WTC11 (cell line): ENCODE data around the gene WSB1. TPM values are rescaled to one million over a fixed set of nuclear protein-coding genes. Genes with fewer than 3 reads are reported as not detected.
A peak's percentile ranks its signal among the peaks of the same experiment; 100 is the strongest.

Source experiments
- ATAC-seq: fragments of 200-7000 bp; cut with Tn5 transposase; 2 replicates; pipeline ENCODE4 v1.10.0; 2021; ENCODE audit warnings: mild to moderate bottlenecking, moderate library complexity
- CTCF ChIA-PET: fragments of 300-600 bp; sonication (Branson Sonifier 250); formaldehyde crosslinking; loops from one replicate; lab custom pipeline; 2021; ENCODE audit warnings: antibody characterized with exemption; lab: Charles Lee
- POLR2A ChIA-PET: fragments of 350-600 bp; sonication (Branson Sonifier 250); formaldehyde crosslinking; loops from one replicate; lab custom pipeline; 2021; ENCODE audit warnings: antibody characterized with exemption; lab: Charles Lee
- DNase-seq: peaks from one replicate; pipeline ENCODE4 v3.0.0; 2021; ENCODE audit warnings: low spot score
- H3K27ac Mint-ChIP-seq: 2 replicates; pipeline ENCODE4 v1.8.0; 2021; ENCODE audit warnings: mixed read lengths
- H3K27me3 Mint-ChIP-seq: 2 replicates; pipeline ENCODE4 v1.8.0; 2021; ENCODE audit warnings: low read depth, mild to moderate bottlenecking, moderate library complexity, mixed read lengths
- H3K36me3 Mint-ChIP-seq: 2 replicates; pipeline ENCODE4 v1.8.0; 2021; ENCODE audit warnings: mixed read lengths
- H3K4me1 Mint-ChIP-seq: 2 replicates; pipeline ENCODE4 v1.8.0; 2022; ENCODE audit warnings: mixed read lengths
- H3K4me3 Mint-ChIP-seq: 2 replicates; pipeline ENCODE4 v1.8.0; 2021; ENCODE audit warnings: mild to moderate bottlenecking, moderate library complexity, mixed read lengths
- H3K9me3 Mint-ChIP-seq: 2 replicates; pipeline ENCODE4 v1.8.0; 2021; ENCODE audit warnings: mixed read lengths
- CREB1 ChIP-seq: sonication (generic); formaldehyde crosslinking; IDR thresholded peaks from 2 replicates; pipeline ENCODE4 v1.8.0; 2023; ENCODE audit warnings: mild to moderate bottlenecking, missing genetic modification reagents
- EMX1 ChIP-seq: fragments of 250-450 bp; sonication (Bioruptor Pico); IDR thresholded peaks from 2 replicates; pipeline ENCODE4 v1.8.0; 2021; ENCODE audit warnings: mild to moderate bottlenecking
- ERG ChIP-seq: fragments of 250-450 bp; sonication (Bioruptor Pico); IDR thresholded peaks from 2 replicates; pipeline ENCODE4 v1.8.0; 2021; ENCODE audit warnings: mild to moderate bottlenecking
- ETV6 ChIP-seq: sonication (generic); formaldehyde crosslinking; IDR thresholded peaks from 2 replicates; pipeline ENCODE4 v1.8.1; 2022; ENCODE audit warnings: mild to moderate bottlenecking, missing genetic modification reagents
- FOXK1 ChIP-seq: sonication (generic); formaldehyde crosslinking; IDR thresholded peaks from 2 replicates; pipeline ENCODE4 v1.8.0; 2022; ENCODE audit warnings: mild to moderate bottlenecking, moderate library complexity, missing genetic modification reagents
- GTF2I ChIP-seq: fragments of 250-450 bp; sonication (Bioruptor Pico); conservative IDR thresholded peaks from 2 replicates; pipeline ENCODE4 v1.4.0; 2021; ENCODE audit warnings: mild to moderate bottlenecking
- MLX ChIP-seq: sonication (generic); formaldehyde crosslinking; IDR thresholded peaks from 2 replicates; pipeline ENCODE4 v1.8.1; 2023; ENCODE audit warnings: mild to moderate bottlenecking, missing genetic modification reagents, moderate library complexity
- NFE2L1 ChIP-seq: sonication (generic); formaldehyde crosslinking; IDR thresholded peaks from 2 replicates; pipeline ENCODE4 v1.8.1; 2023; ENCODE audit warnings: missing genetic modification reagents
- OVOL2 ChIP-seq: fragments of 250-450 bp; sonication (Bioruptor Pico); IDR thresholded peaks from 2 replicates; pipeline ENCODE4 v1.9.0; 2021; ENCODE audit warnings: mild to moderate bottlenecking, borderline replicate concordance
- PREB ChIP-seq: sonication (generic); formaldehyde crosslinking; IDR thresholded peaks from 2 replicates; pipeline ENCODE4 v1.8.1; 2022; ENCODE audit warnings: mild to moderate bottlenecking, missing genetic modification reagents, moderate library complexity, borderline replicate concordance
- RORB ChIP-seq: fragments of 250-450 bp; sonication (Bioruptor Pico); IDR thresholded peaks from 2 replicates; pipeline ENCODE4 v1.9.0; 2021; ENCODE audit warnings: mild to moderate bottlenecking
- SMAD4 ChIP-seq: sonication (generic); formaldehyde crosslinking; IDR thresholded peaks from 2 replicates; pipeline ENCODE4 v1.8.0; 2022; ENCODE audit warnings: mild to moderate bottlenecking, missing genetic modification reagents
- SOX15 ChIP-seq: fragments of 250-450 bp; sonication (Bioruptor Pico); IDR thresholded peaks from 2 replicates; pipeline ENCODE4 v1.9.0; 2021; ENCODE audit warnings: mild to moderate bottlenecking
- USF2 ChIP-seq: sonication (generic); formaldehyde crosslinking; IDR thresholded peaks from 2 replicates; pipeline ENCODE4 v1.8.1; 2023; ENCODE audit warnings: mild to moderate bottlenecking, missing genetic modification reagents, moderate library complexity
- ZBTB43 ChIP-seq: sonication (generic); formaldehyde crosslinking; IDR thresholded peaks from 2 replicates; pipeline ENCODE4 v1.8.1; 2023; ENCODE audit warnings: mild to moderate bottlenecking, missing genetic modification reagents
- ZNF121 ChIP-seq: sonication (generic); formaldehyde crosslinking; IDR thresholded peaks from 2 replicates; pipeline ENCODE4 v1.8.0; 2023; ENCODE audit warnings: missing genetic modification reagents
- ZNF671 ChIP-seq: fragments of 250-450 bp; sonication (Bioruptor Pico); IDR thresholded peaks from 2 replicates; pipeline ENCODE4 v1.8.0; 2021; ENCODE audit warnings: mild to moderate bottlenecking
- total RNA-seq: library from RNA; stranded (reverse); gene quantifications from 3 replicates; pipeline ENCODE4 v1.2.3, GENCODE V29; 2021

Gene WSB1
- total RNA-seq, 1 experiment from 2014 or later: 167 TPM

GRCh38 chr17:27320222-27320560, 26.3 kb downstream of the WSB1 start (continued):
- TF ChIP-seq PREB (CRISPR knock-in tag): no peak
- TF ChIP-seq ZNF671: no peak
- no peak for TF ChIP-seq NFE2L1 (CRISPR knock-in tag)

GRCh38 chr17:27321372-27321771, 27.5 kb downstream of the WSB1 start:
- H3K4me1 Mint-ChIP-seq: peaks cover 11% of the 10 kb centered on the region
- ChIA-PET POLR2A (no interaction called here), CTCF (interaction anchor here (1.1 to 2.1 kb wide), 5 partner anchors 12 to 282 kb away, joined by 3 to 10 read pairs (median 3); no protein-coding TSS in a partner anchor)
- H3K27ac Mint-ChIP-seq: peak overlapping the region; percentile 78; the same call in 1 of the 2 replicates
- peaks cover 22% of the 10 kb centered on the region for H3K36me3 Mint-ChIP-seq
- ATAC-seq (no peak), DNase-seq (no peak)
- H3K27me3 Mint-ChIP-seq: no peaks in the 10 kb centered on the region
- no peak overlapping the region for H3K4me3 Mint-ChIP-seq
- no peaks in the 10 kb centered on the region for H3K9me3 Mint-ChIP-seq
- no peak for TF ChIP-seq ERG
- no peak for TF ChIP-seq SMAD4 (CRISPR knock-in tag)
- TF ChIP-seq USF2 (CRISPR knock-in tag): peak; percentile 37; the same call in 1 of the 2 replicates
- TF ChIP-seq, all 79 proteins: peak for 1

- no peak for DNase-seq
- no peak for TF ChIP-seq EMX1 (CRISPR knock-in tag)
- H3K9me3 Mint-ChIP-seq: no peaks in the 10 kb centered on the region
- POLR2A ChIA-PET: no interaction called here
- H3K4me3 Mint-ChIP-seq: no peak overlapping the region
- no peaks in the 10 kb centered on the region for H3K27me3 Mint-ChIP-seq
- H3K4me1 Mint-ChIP-seq: peaks cover 11% of the 10 kb centered on the region
- peaks cover 15% of the 10 kb centered on the region for H3K36me3 Mint-ChIP-seq
- CTCF ChIA-PET: interaction anchor here (1.1 to 2.5 kb wide), 2 partner anchors 11 to 27 kb away, joined by 4 to 7 read pairs; no protein-coding TSS in a partner anchor
- ATAC-seq: no peak
- H3K27ac Mint-ChIP-seq: no peak overlapping the region
These were observed 28.1 kb downstream of the WSB1 start for GRCh38 chr17:27322026-27322425.

- no peak for ATAC-seq
- TF ChIP-seq ZNF121 (CRISPR knock-in tag) (peak; percentile 82), RORB (no peak)
These were observed 29.0 kb downstream of the WSB1 start for GRCh38 chr17:27322690-27323508.

GRCh38 chr17:27323538-27324215, 29.8 kb downstream of the WSB1 start:
- POLR2A ChIA-PET: no interaction called here
- H3K27me3 Mint-ChIP-seq: no peaks in the 10 kb centered on the region
- no peak overlapping the region for H3K4me3 Mint-ChIP-seq
- ATAC-seq: peak; percentile 75
- 0 out of 2 replicates have a peak overlapping the region, but pooled peaks have one; percentile 17 for H3K27ac Mint-ChIP-seq
- H3K9me3 Mint-ChIP-seq: no peaks in the 10 kb centered on the region
- peaks cover 11% of the 10 kb centered on the region for H3K4me1 Mint-ChIP-seq
- no peak for DNase-seq
- H3K36me3 Mint-ChIP-seq: peaks cover 8% of the 10 kb centered on the region; the same call in 1 of the 2 replicates
- CTCF ChIA-PET: interaction anchor here (0.6 to 2.5 kb wide), 3 partner anchors 9 to 87 kb away, joined by 3 to 7 read pairs (median 5); no protein-coding TSS in a partner anchor
- no peak for TF ChIP-seq SOX15 (CRISPR knock-in tag)
- TF ChIP-seq ETV6: no peak
- TF ChIP-seq MLX (CRISPR knock-in tag): no peak
- no peak for TF ChIP-seq CREB1
- TF ChIP-seq FOXK1: no peak
- TF ChIP-seq OVOL2 (CRISPR knock-in tag): no peak
- no peak for TF ChIP-seq GTF2I (CRISPR knock-in tag)
- no peak for TF ChIP-seq ZBTB43 (CRISPR knock-in tag)

More at GRCh38 chr17:27322690-27323508, 29.0 kb downstream of the WSB1 start:
- Mint-ChIP-seq H3K4me1 (peaks cover 11% of the 10 kb centered on the region), H3K27me3 (no peaks in the 10 kb centered on the region), H3K9me3 (no peaks in the 10 kb centered on the region), H3K36me3 (peaks cover 14% of the 10 kb centered on the region), H3K4me3 (no peak overlapping the region), H3K27ac (no peak overlapping the region)
- DNase-seq: no peak
- ChIA-PET CTCF (interaction anchor here (1.1 to 2.5 kb wide), 3 partner anchors 10 to 86 kb away, joined by 4 to 7 read pairs (median 5); no protein-coding TSS in a partner anchor), POLR2A (no interaction called here)
